ENCODE measurements around the gene UGT1A9. TPM values are rescaled to one million over a fixed set of nuclear protein-coding genes. Genes with fewer than 3 reads are reported as not detected.

UGT1A9 gene
- total RNA-seq, 1 experiment from 2014 or later: not detected

- Histone ChIP-seq H3K23me2 (ENCODE audit: insufficient read length, low read depth, low read length, poor library complexity, severe bottlenecking) (no peaks in the 10 kb centered on the region), H3K23ac (ENCODE audit: insufficient read length, low read depth, low read length) (no peak overlapping the region), H2BK12ac (ENCODE audit: insufficient read length, low read depth, low read length) (no peak overlapping the region), H3K9ac (ENCODE audit: extremely low read depth, insufficient read length, low read length) (no peak overlapping the region), H3K4me1 (ENCODE audit: insufficient read depth, low read length) (no peaks in the 10 kb centered on the region), H4K8ac (replicated peaks; ENCODE audit: insufficient read length, low read depth, low read length) (no peak overlapping the region), H3K79me1 (ENCODE audit: insufficient read depth, low read depth, low read length, poor library complexity, severe bottlenecking) (no peaks in the 10 kb centered on the region), H3K9me3 (ENCODE audit: control insufficient read depth, low read depth, low read length) (no peaks in the 10 kb centered on the region), H3K27ac (ENCODE audit: insufficient read length, low read depth, low read length) (no peak overlapping the region), H2BK120ac (ENCODE audit: low read depth, low read length, poor library complexity, severe bottlenecking) (no peak overlapping the region), H4K5ac (ENCODE audit: insufficient read length, low read depth, low read length) (no peak overlapping the region), H3K27me3 (ENCODE audit: insufficient read depth, low read length) (no peaks in the 10 kb centered on the region), H3K4ac (ENCODE audit: low read depth, low read length) (no peak overlapping the region), H3K18ac (ENCODE audit: insufficient read length, low read depth, low read length) (no peak overlapping the region), H3T11ph (ENCODE audit: low read length) (no peak overlapping the region), H4K20me1 (ENCODE audit: control insufficient read depth, insufficient read depth, insufficient read length) (no peaks in the 10 kb centered on the region), H3K14ac (ENCODE audit: insufficient read depth, low read length) (no peak overlapping the region), H4K91ac (ENCODE audit: insufficient read length, low read depth, low read length) (no peak overlapping the region), H3K79me2 (ENCODE audit: insufficient read depth, low read length) (no peaks in the 10 kb centered on the region), H2BK15ac (ENCODE audit: low read depth, low read length) (no peak overlapping the region), H2BK5ac (ENCODE audit: insufficient read length, low read length) (no peak overlapping the region), H2AFZ (ENCODE audit: low read length) (no peak overlapping the region), H2AK5ac (ENCODE audit: insufficient read length, low read length) (no peak overlapping the region), H3K56ac (ENCODE audit: insufficient read length, low read depth, low read length) (no peak overlapping the region), H2BK20ac (ENCODE audit: low read depth, low read length, poor library complexity, severe bottlenecking) (no peak overlapping the region), H3K4me2 (ENCODE audit: insufficient read depth, insufficient read length, low read length) (no peak overlapping the region)
- H3K27ac Mint-ChIP-seq: no peak overlapping the region
- no peak overlapping the region for H3K4me3 Mint-ChIP-seq
- TF ChIP-seq CTCF (conservative IDR thresholded peaks at IDR 0.05): no peak
- H3K27me3 Mint-ChIP-seq (ENCODE audit: low read depth): peaks cover 6% of the 10 kb centered on the region
- no CpG with 5 or more reads among the region's 10 CpGs for WGBS (ENCODE audit: extremely low coverage, insufficient read length, low lambda C conversion rate)
- no peaks in the 10 kb centered on the region for H3K9me3 Mint-ChIP-seq
- H3K36me3 Mint-ChIP-seq (ENCODE audit: insufficient read depth in 1 of 3, low read depth in 3 of 3): no peaks in the 10 kb centered on the region
- no peak for DNase-seq
- no peaks in the 10 kb centered on the region for H3K4me1 Mint-ChIP-seq
Observed at GRCh38 chr2:233656443-233656842, 15.3 kb upstream of the UGT1A9 start.

Measured in H9 (cell line).